Hepatocyte (in vitro differentiated cells): ENCODE results near the gene PGM2L1. TPM values are rescaled to one million over a fixed set of nuclear protein-coding genes. Genes with fewer than 3 reads are reported as not detected.

Experiments used
- DNase-seq: peaks from one replicate; pipeline ENCODE4 v3.0.0-alpha.2; 2016; ENCODE audit warnings: low spot score
- H2AFZ ChIP-seq: fragments of 200-600 bp; sonication (generic); 2 replicates; pipeline ENCODE4 v1.6.0; 2016; ENCODE audit warnings: antibody characterized with exemption, mild to moderate bottlenecking
- H3K27ac ChIP-seq: fragments of 200-600 bp; sonication (generic); 2 replicates; pipeline ENCODE4 v1.5.1; 2016; ENCODE audit warnings: mild to moderate bottlenecking
- H3K27me3 ChIP-seq: fragments of 200-600 bp; sonication (generic); 2 replicates; pipeline ENCODE4 v1.6.1; 2016
- H3K36me3 ChIP-seq: fragments of 200-600 bp; sonication (generic); replicated peaks from 2 replicates; pipeline ENCODE4 v1.5.1; 2016; ENCODE audit warnings: low read depth; ENCODE audit not compliant: insufficient read depth
- H3K4me1 ChIP-seq: fragments of 200-600 bp; sonication (generic); 2 replicates; pipeline ENCODE4 v1.5.1; 2016; ENCODE audit warnings: mild to moderate bottlenecking, moderate library complexity; ENCODE audit not compliant: insufficient read depth
- H3K4me2 ChIP-seq: fragments of 200-600 bp; sonication (generic); 2 replicates; pipeline ENCODE4 v1.6.0; 2016
- H3K4me3 ChIP-seq: fragments of 200-600 bp; sonication (generic); 2 replicates; pipeline ENCODE4 v1.5.1; 2016; ENCODE audit warnings: mild to moderate bottlenecking
- H3K79me2 ChIP-seq: fragments of 200-600 bp; sonication (generic); 2 replicates; pipeline ENCODE4 v1.6.0; 2017; ENCODE audit warnings: mild to moderate bottlenecking
- H3K9me2 ChIP-seq: fragments of 200-600 bp; sonication (generic); replicated peaks from 2 replicates; pipeline ENCODE4 v1.6.0; 2017; ENCODE audit warnings: mild to moderate bottlenecking; ENCODE audit not compliant: insufficient read depth
- H3K9me3 ChIP-seq: fragments of 200-600 bp; sonication (generic); 2 replicates; pipeline ENCODE4 v1.5.1; 2016; ENCODE audit warnings: low read depth, mild to moderate bottlenecking
- H4K20me1 ChIP-seq: fragments of 200-600 bp; sonication (generic); 2 replicates; pipeline ENCODE4 v1.6.0; 2016; ENCODE audit warnings: mild to moderate bottlenecking; ENCODE audit not compliant: insufficient read depth, poor library complexity, severe bottlenecking
- CTCF ChIP-seq: fragments of 200-600 bp; sonication (generic); IDR thresholded peaks from 2 replicates; pipeline ENCODE4 v1.5.1; 2016; ENCODE audit warnings: antibody characterized with exemption, mild to moderate bottlenecking; ENCODE audit not compliant: poor library complexity
- EZH2 ChIP-seq: fragments of 200-600 bp; sonication (generic); IDR thresholded peaks from 2 replicates; pipeline ENCODE4 v1.6.1; 2016; ENCODE audit warnings: antibody characterized with exemption, mild to moderate bottlenecking, borderline replicate concordance
- EZH2phosphoT487 ChIP-seq: fragments of 200-600 bp; sonication (generic); IDR thresholded peaks from one replicate; pipeline ENCODE4 v1.6.1; 2018; ENCODE audit warnings: antibody characterized with exemption, mild to moderate bottlenecking, low read depth, moderate library complexity; ENCODE audit not compliant: unreplicated experiment, severe bottlenecking
- WGBS: methylation state at CpG from one replicate; pipeline ENCODE4 v1.1.6; 2016; ENCODE audit warnings: low lambda C conversion rate; ENCODE audit errors: missing lambda C conversion rate; 5-methylcytosine and 5-hydroxymethylcytosine counted together
- polyA plus RNA-seq: library from polyadenylated mRNA; unstranded; fragments of >200 nt; fragmentation: Nextera tagmentation; extraction: Ambion mirVana; gene quantifications from 2 replicates; pipeline ENCODE4 v1.2.1, GENCODE V29; 2016
- total RNA-seq: library from RNA; depleted of rRNA; stranded (reverse); fragments of >200 nt; gene quantifications from 2 replicates; pipeline ENCODE4 v1.2.3, GENCODE V29; 2014

Gene PGM2L1
- total and polyA plus RNA-seq, 2 experiments from 2014 or later, result 6.7 to 10.0 TPM

GRCh38 chr11:74412321-74412720, 14.1 kb upstream of the PGM2L1 start:
- H3K27ac ChIP-seq, result no peak overlapping the region
- DNase-seq, result no peak
- no peaks in the 10 kb centered on the region for H3K27me3 ChIP-seq
- no peaks in the 10 kb centered on the region for H3K4me1 ChIP-seq
- no peak overlapping the region for H2AFZ ChIP-seq
- H4K20me1 ChIP-seq, result no peaks in the 10 kb centered on the region
- WGBS, result 92% methylated on average over 2 of the region's 2 CpGs
- no peak overlapping the region for H3K4me3 ChIP-seq
- H3K79me2 ChIP-seq, result no peaks in the 10 kb centered on the region
- no peak overlapping the region for H3K4me2 ChIP-seq
- H3K36me3 ChIP-seq, result no peaks in the 10 kb centered on the region
- H3K9me3 ChIP-seq, result no peaks in the 10 kb centered on the region
- TF ChIP-seq EZH2 (no peak), EZH2phosphoT487 (no peak), CTCF (no peak)
- H3K9me2 ChIP-seq, result no peaks in the 10 kb centered on the region

GRCh38 chr11:74409633-74410032, 11.4 kb upstream of the PGM2L1 start:
- no peak overlapping the region for H3K4me2 ChIP-seq
- H3K4me1 ChIP-seq, result no peaks in the 10 kb centered on the region
- H3K27ac ChIP-seq, result no peak overlapping the region
- H3K4me3 ChIP-seq, result no peak overlapping the region
- no peaks in the 10 kb centered on the region for H3K79me2 ChIP-seq
- no peak overlapping the region for H2AFZ ChIP-seq
- 96% methylated on average over 2 of the region's 2 CpGs for WGBS
- no peaks in the 10 kb centered on the region for H3K36me3 ChIP-seq
- H3K9me2 ChIP-seq, result no peaks in the 10 kb centered on the region
- no peak for DNase-seq
- no peaks in the 10 kb centered on the region for H4K20me1 ChIP-seq
- TF ChIP-seq EZH2 (no peak), EZH2phosphoT487 (no peak), CTCF (no peak)
- no peaks in the 10 kb centered on the region for H3K9me3 ChIP-seq
- no peaks in the 10 kb centered on the region for H3K27me3 ChIP-seq

GRCh38 chr11:74403607-74404321, 5.5 kb upstream of the PGM2L1 start:
- H3K79me2 ChIP-seq, result no peaks in the 10 kb centered on the region
- H2AFZ ChIP-seq, result no peak overlapping the region
- H3K27ac ChIP-seq, result no peak overlapping the region
- no peak overlapping the region for H3K4me2 ChIP-seq
- H3K36me3 ChIP-seq, result no peaks in the 10 kb centered on the region
- no peaks in the 10 kb centered on the region for H3K27me3 ChIP-seq
- no peaks in the 10 kb centered on the region for H4K20me1 ChIP-seq
- WGBS, result 61% methylated on average over 4 of the region's 4 CpGs
- no peak for DNase-seq
- TF ChIP-seq EZH2phosphoT487 (no peak), EZH2 (no peak), CTCF (no peak)
- H3K9me2 ChIP-seq, result no peaks in the 10 kb centered on the region
- no peaks in the 10 kb centered on the region for H3K9me3 ChIP-seq
- H3K4me1 ChIP-seq, result no peaks in the 10 kb centered on the region
- no peak overlapping the region for H3K4me3 ChIP-seq
